ENCODE results near the gene FEM1C. TPM values are rescaled to one million over a fixed set of nuclear protein-coding genes. Genes with fewer than 3 reads are reported as not detected.

The FEM1C gene
- total and polyA plus RNA-seq, 2 of the 4 experiments (the other 2 are of a cell fraction) = 6.3 to 21.5 TPM

GRCh38 chr5:115509547-115509946, 35.0 kb downstream of the FEM1C start:
- H4K20me1 ChIP-seq (ENCODE audit: insufficient read depth, low read length) = no peaks in the 10 kb centered on the region
- H4K91ac ChIP-seq (ENCODE audit: insufficient read depth, low read depth, low read length) = no peak overlapping the region
- TF ChIP-seq RFX5 (IDR thresholded peaks at IDR 0.05; ENCODE audit: low read depth, low read length) (no peak), CEBPB (IDR thresholded peaks at IDR 0.05; ENCODE audit: low read depth, low read length) (no peak), ELK1 (IDR thresholded peaks at IDR 0.05; ENCODE audit: borderline replicate concordance, low read depth, low read length) (no peak), FOS (IDR thresholded peaks at IDR 0.05; ENCODE audit: low read depth, low read length) (no peak), MAFK (IDR thresholded peaks at IDR 0.05; ENCODE audit: low read depth, low read length) (no peak), POLR2A (IDR thresholded peaks at IDR 0.05; ENCODE audit: low read depth, low read length) (no peak), RCOR1 (IDR thresholded peaks at IDR 0.05; ENCODE audit: insufficient replicate concordance, low read length) (no peak), CTCF (conservative IDR thresholded peaks at IDR 0.05; ENCODE audit: low read depth, low read length) (no peak), RAD21 (IDR thresholded peaks at IDR 0.05; ENCODE audit: low read length) (no peak), MAZ (IDR thresholded peaks at IDR 0.05; ENCODE audit: borderline replicate concordance, low read depth, low read length) (no peak), BHLHE40 (IDR thresholded peaks at IDR 0.05; ENCODE audit: low read depth, low read length) (no peak), CHD1 (IDR thresholded peaks at IDR 0.05; ENCODE audit: low read depth, low read length) (no peak), SMC3 (IDR thresholded peaks at IDR 0.05; ENCODE audit: low read depth, low read length) (no peak), NFE2L2 (IDR thresholded peaks at IDR 0.05; ENCODE audit: low read depth, low read length) (no peak), USF2 (IDR thresholded peaks at IDR 0.05; ENCODE audit: low read depth, low read length) (no peak), MXI1 (IDR thresholded peaks at IDR 0.05; ENCODE audit: borderline replicate concordance, low read depth, low read length) (no peak)
- DNase-seq (no peak), ATAC-seq (ENCODE audit: low read depth) (no peak)
- no peak overlapping the region for H4K8ac ChIP-seq (ENCODE audit: low read depth in 2 of 2, low read length in 2 of 2)
- no peak overlapping the region for H3K4ac ChIP-seq (ENCODE audit: low read depth, low read length)
- no peak overlapping the region for H2AFZ ChIP-seq (replicated peaks; ENCODE audit: low read length, poor library complexity)
- no peaks in the 10 kb centered on the region for H3K79me1 ChIP-seq (ENCODE audit: low read depth in 1 of 2, low read length in 2 of 2)
- no peak overlapping the region for H3K18ac ChIP-seq (ENCODE audit: low read depth, low read length)
- no peak overlapping the region for H2BK20ac ChIP-seq (ENCODE audit: low read depth, low read length)
- H3K23ac ChIP-seq (ENCODE audit: low read depth, low read length) = no peak overlapping the region
- no peak overlapping the region for H3K27ac ChIP-seq (ENCODE audit: insufficient read depth, low read length)
- H3K27me3 ChIP-seq (ENCODE audit: control insufficient read depth, insufficient read depth, low read length) = no peaks in the 10 kb centered on the region
- in situ Hi-C loops (cut with MboI; ENCODE audit: low sequenced_read_pairs) = no loop called here
- intact Hi-C loops (cut with micrococcal nuclease) = no loop called here
- no peaks in the 10 kb centered on the region for H3K9me3 ChIP-seq (ENCODE audit: control insufficient read depth, insufficient read depth, low read length)
- no peak overlapping the region for H2AK5ac ChIP-seq (ENCODE audit: low read depth, low read length)
- ChIA-PET POLR2A (ENCODE audit: unreplicated experiment) (no interaction called here), CTCF (no interaction called here)
- no peaks in the 10 kb centered on the region; the same call in 1 of the 2 replicates for H3K9me1 ChIP-seq (ENCODE audit: insufficient read depth, low read length)
- no peak overlapping the region for H3K4me2 ChIP-seq (ENCODE audit: low read depth, low read length)
- H4K5ac ChIP-seq (ENCODE audit: low read depth, low read length) = no peak overlapping the region
- no peak overlapping the region for H3K9ac ChIP-seq (ENCODE audit: low read depth, low read length)
- no peak overlapping the region for H2BK15ac ChIP-seq (ENCODE audit: low read depth, low read length)
- no peak overlapping the region for H3K4me3 ChIP-seq (ENCODE audit: insufficient read depth, low read depth, low read length)
- no CpG with 5 or more reads among the region's 2 CpGs for WGBS, 2 experiments (ENCODE audit: extremely low coverage in 2 of 2, insufficient read length in 1 of 2)
- no peaks in the 10 kb centered on the region for H3K36me3 ChIP-seq (ENCODE audit: control insufficient read depth, insufficient read depth, low read length)
- no peaks in the 10 kb centered on the region for H3K4me1 ChIP-seq (ENCODE audit: control insufficient read depth, insufficient read depth, low read length)
- H2AK9ac ChIP-seq (replicated peaks; ENCODE audit: low read depth, low read length, poor library complexity) = no peak overlapping the region
- no peak overlapping the region for H3K56ac ChIP-seq (ENCODE audit: extremely low read depth, insufficient read depth, low read length)
- H2BK5ac ChIP-seq (ENCODE audit: low read depth, low read length, poor library complexity, severe bottlenecking) = no peak overlapping the region
- H2BK120ac ChIP-seq (ENCODE audit: low read depth, low read length) = no peak overlapping the region
- H3K14ac ChIP-seq (replicated peaks; ENCODE audit: low read depth, low read length) = no peak overlapping the region
- BruUV-seq (replicated peaks) = no TSS peak
- dilution Hi-C loops (cut with HindIII; ENCODE audit: low sequenced_read_pairs, unreplicated experiment) = no loop called here
